WI38 (cell line): ENCODE data around the gene MYO15A.

Experiments
- H3K4me3 ChIP-seq: 2 replicates; pipeline ENCODE4 v1.5.1; 2011; ENCODE audit warnings: low read depth, mild to moderate bottlenecking, control low read depth, low read length
- CTCF ChIP-seq: IDR thresholded peaks from 2 replicates; pipeline ENCODE4 v1.5.1; 2012; ENCODE audit warnings: low read depth, mild to moderate bottlenecking, control low read depth, low read length

MYO15A gene

GRCh38 chr17:18110636-18111145 is 2.1 kb downstream of the MYO15A start:
- TF ChIP-seq CTCF, result no peak
- no peak overlapping the region for H3K4me3 ChIP-seq

GRCh38 chr17:18111330-18111971 is 2.9 kb downstream of the MYO15A start:
- H3K4me3 ChIP-seq, result no peak overlapping the region
- no peak for TF ChIP-seq CTCF

GRCh38 chr17:18115517-18115916 is 7.0 kb downstream of the MYO15A start:
- no peak for TF ChIP-seq CTCF
- H3K4me3 ChIP-seq, result no peak overlapping the region

GRCh38 chr17:18116078-18116477 is 7.5 kb downstream of the MYO15A start:
- TF ChIP-seq CTCF, result no peak
- no peak overlapping the region for H3K4me3 ChIP-seq

- no peak for TF ChIP-seq CTCF
Measured at GRCh38 chr17:18117533-18117932, 9.0 kb downstream of the MYO15A start.

GRCh38 chr17:18117982-18118975 is 9.7 kb downstream of the MYO15A start:
- TF ChIP-seq CTCF, result no peak
- no peak overlapping the region for H3K4me3 ChIP-seq

More at GRCh38 chr17:18117533-18117932, 9.0 kb downstream of the MYO15A start:
- no peak overlapping the region for H3K4me3 ChIP-seq
